MM.1S (cell line): ENCODE data around the gene RPL19.

Experiments used
- DNase-seq: peaks from one replicate; pipeline ENCODE4 v3.0.0-alpha.2; 2015
- H2AFZ ChIP-seq: fragments of 300-600 bp; sonication (generic); 2 replicates; pipeline ENCODE4 v1.6.0; 2016; ENCODE audit warnings: antibody characterized with exemption, low read length
- H3F3A ChIP-seq: fragments of 300-600 bp; sonication (generic); 2 replicates; pipeline ENCODE4 v1.6.1; 2016; ENCODE audit warnings: mild to moderate bottlenecking, antibody characterized with exemption, low read length, moderate library complexity, mixed read lengths; ENCODE audit not compliant: insufficient read depth
- H3K27ac ChIP-seq: fragments of 300-600 bp; sonication (generic); 2 replicates; pipeline ENCODE4 v1.5.1; 2016; ENCODE audit warnings: mild to moderate bottlenecking, low read length
- H3K27me3 ChIP-seq: fragments of 300-600 bp; sonication (generic); replicated peaks from 2 replicates; pipeline ENCODE4 v1.6.0; 2016; ENCODE audit warnings: low read length; ENCODE audit not compliant: insufficient read depth
- H3K36me3 ChIP-seq: fragments of 300-600 bp; sonication (generic); replicated peaks from 2 replicates; pipeline ENCODE4 v1.6.1; 2016; ENCODE audit warnings: mild to moderate bottlenecking, low read length, mixed read lengths; ENCODE audit not compliant: insufficient read depth
- H3K4me1 ChIP-seq: fragments of 300-600 bp; sonication (generic); 2 replicates; pipeline ENCODE4 v1.6.1; 2016; ENCODE audit warnings: low read length, mixed read lengths
- H3K4me2 ChIP-seq: fragments of 300-600 bp; sonication (generic); 2 replicates; pipeline ENCODE4 v1.6.0; 2016; ENCODE audit warnings: low read depth, low read length
- H3K4me3 ChIP-seq: fragments of 300-600 bp; sonication (generic); 2 replicates; pipeline ENCODE4 v1.5.1; 2016; ENCODE audit warnings: low read length, mixed read lengths
- H3K79me2 ChIP-seq: fragments of 300-600 bp; sonication (generic); 2 replicates; pipeline ENCODE4 v1.6.1; 2016; ENCODE audit warnings: mixed run types, low read length, mixed read lengths
- H3K9ac ChIP-seq: fragments of 300-600 bp; sonication (generic); 2 replicates; pipeline ENCODE4 v1.6.1; 2016; ENCODE audit warnings: low read length, mixed read lengths
- H3K9me2 ChIP-seq: fragments of 300-600 bp; sonication (generic); replicated peaks from 2 replicates; pipeline ENCODE4 v1.6.1; 2016; ENCODE audit warnings: mild to moderate bottlenecking, low read length, mixed read lengths; ENCODE audit not compliant: insufficient read depth
- H3K9me3 ChIP-seq: fragments of 300-600 bp; sonication (generic); replicated peaks from 2 replicates; pipeline ENCODE4 v1.6.1; 2016; ENCODE audit warnings: mild to moderate bottlenecking, low read length, mixed read lengths; ENCODE audit not compliant: insufficient read depth
- H4K20me1 ChIP-seq: fragments of 300-600 bp; sonication (generic); 2 replicates; pipeline ENCODE4 v1.6.1; 2016; ENCODE audit warnings: mild to moderate bottlenecking, low read length, moderate library complexity, mixed read lengths; ENCODE audit not compliant: insufficient read depth
- CTCF ChIP-seq: fragments of 300-600 bp; sonication (generic); IDR thresholded peaks from 2 replicates; pipeline ENCODE4 v1.5.1; 2016; ENCODE audit warnings: antibody characterized with exemption, low read length, mixed read lengths
- EZH2 ChIP-seq: fragments of 300-600 bp; sonication (generic); optimal IDR thresholded peaks from 2 replicates; pipeline ENCODE3; 2017; ENCODE audit warnings: low read depth, mild to moderate bottlenecking, antibody characterized with exemption, low read length, mixed read lengths
- EZH2phosphoT487 ChIP-seq: fragments of 300-600 bp; sonication (generic); IDR thresholded peaks from 2 replicates; pipeline ENCODE4 v1.6.1; 2018; ENCODE audit warnings: antibody characterized with exemption, low read length

RPL19 gene

GRCh38 chr17:39235555-39236449, 35.7 kb downstream of the RPL19 start:
- H2AFZ ChIP-seq, result 0 out of 2 replicates have a peak overlapping the region, but pooled peaks have one; percentile 14
- no peak overlapping the region for H3K9ac ChIP-seq
- H3K27me3 ChIP-seq, result peaks cover 5% of the 10 kb centered on the region; the same call in 1 of the 2 replicates
- H3K36me3 ChIP-seq, result no peaks in the 10 kb centered on the region
- TF ChIP-seq EZH2phosphoT487 (no peak), EZH2 (no peak), CTCF (peak; percentile 98)
- 0 out of 2 replicates have a peak, but pooled peaks cover 7% of the 10 kb centered on the region for H3K4me1 ChIP-seq
- H3K9me3 ChIP-seq, result no peaks in the 10 kb centered on the region
- DNase-seq, result peak; percentile 74
- peak overlapping the region; percentile 16; the same call in 1 of the 2 replicates for H3K4me2 ChIP-seq
- H3K4me3 ChIP-seq, result no peak overlapping the region
- no peaks in the 10 kb centered on the region for H3K79me2 ChIP-seq
- no peaks in the 10 kb centered on the region for H3F3A ChIP-seq
- no peaks in the 10 kb centered on the region for H3K9me2 ChIP-seq
- H3K27ac ChIP-seq, result no peak overlapping the region
- no peaks in the 10 kb centered on the region for H4K20me1 ChIP-seq

- Histone ChIP-seq H3K4me1 (0 out of 2 replicates have a peak, but pooled peaks cover 6% of the 10 kb centered on the region), H3F3A (no peaks in the 10 kb centered on the region), H3K4me2 (no peak overlapping the region), H3K27me3 (peaks cover 5% of the 10 kb centered on the region; the same call in 1 of the 2 replicates), H3K9me3 (no peaks in the 10 kb centered on the region), H3K36me3 (no peaks in the 10 kb centered on the region), H3K79me2 (no peaks in the 10 kb centered on the region), H3K9ac (no peak overlapping the region), H3K4me3 (no peak overlapping the region), H2AFZ (no peak overlapping the region), H4K20me1 (no peaks in the 10 kb centered on the region), H3K9me2 (no peaks in the 10 kb centered on the region), H3K27ac (no peak overlapping the region)
- TF ChIP-seq EZH2phosphoT487 (no peak), CTCF (no peak), EZH2 (no peak)
- DNase-seq, result no peak
Measured at GRCh38 chr17:39236450-39236927, 36.4 kb downstream of the RPL19 start.

- Histone ChIP-seq H3K27ac (no peak overlapping the region), H3K4me3 (no peak overlapping the region), H3K9ac (no peak overlapping the region), H3K79me2 (no peaks in the 10 kb centered on the region), H3K36me3 (no peaks in the 10 kb centered on the region), H2AFZ (no peak overlapping the region), H3K4me2 (no peak overlapping the region), H3K27me3 (peaks cover 5% of the 10 kb centered on the region; the same call in 1 of the 2 replicates), H3K9me3 (no peaks in the 10 kb centered on the region), H3K4me1 (0 out of 2 replicates have a peak, but pooled peaks cover 4% of the 10 kb centered on the region), H3F3A (no peaks in the 10 kb centered on the region), H4K20me1 (no peaks in the 10 kb centered on the region), H3K9me2 (no peaks in the 10 kb centered on the region)
- TF ChIP-seq EZH2phosphoT487, result no peak
- no peak for TF ChIP-seq CTCF
- no peak for TF ChIP-seq EZH2
- DNase-seq, result no peak
Measured at GRCh38 chr17:39236981-39237441, 36.9 kb downstream of the RPL19 start.
